Right atrium auricular region (tissue), 2 donors: ENCODE measurements around the gene TLE7. TPM values are rescaled to one million over a fixed set of nuclear protein-coding genes. Genes with fewer than 3 reads are reported as not detected.

ENCODE experiments used
- DNase-seq: peaks from one replicate; pipeline ENCODE4 v3.0.0-alpha.2; 2019; ENCODE audit warnings: low spot score
- H3K27ac ChIP-seq, 2 donors: fragments of 200-600 bp; sonication (generic); 1 replicate in 1 of 2; 2 replicates in 1 of 2; pipeline ENCODE4 v1.5.1; 2016 to 2019
- H3K27me3 ChIP-seq, 2 donors: fragments of 200-600 bp; sonication (generic); one replicate each; pipeline versions ENCODE4 v1.5.1 to v1.6.0; 2017 to 2019
- H3K36me3 ChIP-seq: fragments of 200-600 bp; sonication (generic); one replicate; pipeline ENCODE4 v1.5.1; 2016
- H3K4me1 ChIP-seq, 2 donors: fragments of 200-600 bp; sonication (generic); one replicate each; pipeline versions ENCODE4 v1.5.1 to v1.6.0; 2017 to 2019
- H3K4me3 ChIP-seq, 2 donors: fragments of 200-600 bp; sonication (generic); 1 replicate in 1 of 2; 2 replicates in 1 of 2; pipeline ENCODE4 v1.5.1; 2017 to 2019; ENCODE audit warnings: mild to moderate bottlenecking in 1 of 2, moderate library complexity in 1 of 2
- H3K9me3 ChIP-seq, 2 donors: fragments of 200-600 bp; sonication (generic); one replicate each; pipeline ENCODE4 v1.5.1; 2019
- total RNA-seq, 2 donors: library from RNA; depleted of rRNA; stranded (reverse); fragments of >200 nt; gene quantifications; one replicate each; pipeline ENCODE4 v1.1.0, GENCODE V29; 2016
- TF ChIP-seq, protein P1 (sequence below), 2 donors: fragments of 200-600 bp; sonication (generic); IDR thresholded peaks; one replicate each; pipeline ENCODE4 v1.5.1; 2019; ENCODE audit warnings: antibody characterized with exemption in 2 of 2

Gene TLE7
- total RNA-seq, 2 donors from 2014 or later: not detected

DNA sequence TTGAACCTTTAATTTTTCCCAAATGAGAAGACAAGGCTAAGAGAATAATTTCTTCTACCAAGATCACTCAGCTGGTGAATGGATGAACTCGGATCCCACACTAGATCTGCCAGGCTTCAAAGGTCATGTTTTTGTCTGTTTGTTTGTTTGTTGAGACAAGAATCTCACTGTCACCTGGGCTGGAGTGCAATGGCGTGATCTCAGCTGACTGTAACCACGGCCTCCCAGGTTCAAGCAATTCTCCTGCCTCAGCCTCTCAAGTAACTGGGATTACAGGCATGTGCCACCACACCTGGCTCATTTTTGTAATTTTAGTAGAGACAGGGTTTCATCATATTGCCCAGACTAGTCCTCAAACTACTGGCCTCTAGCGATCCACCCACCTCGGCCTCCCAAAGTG lies 40.7 kb upstream of the TLE7 start:
- no peak overlapping the region for H3K4me3 ChIP-seq
- TF ChIP-seq, protein P1, sequence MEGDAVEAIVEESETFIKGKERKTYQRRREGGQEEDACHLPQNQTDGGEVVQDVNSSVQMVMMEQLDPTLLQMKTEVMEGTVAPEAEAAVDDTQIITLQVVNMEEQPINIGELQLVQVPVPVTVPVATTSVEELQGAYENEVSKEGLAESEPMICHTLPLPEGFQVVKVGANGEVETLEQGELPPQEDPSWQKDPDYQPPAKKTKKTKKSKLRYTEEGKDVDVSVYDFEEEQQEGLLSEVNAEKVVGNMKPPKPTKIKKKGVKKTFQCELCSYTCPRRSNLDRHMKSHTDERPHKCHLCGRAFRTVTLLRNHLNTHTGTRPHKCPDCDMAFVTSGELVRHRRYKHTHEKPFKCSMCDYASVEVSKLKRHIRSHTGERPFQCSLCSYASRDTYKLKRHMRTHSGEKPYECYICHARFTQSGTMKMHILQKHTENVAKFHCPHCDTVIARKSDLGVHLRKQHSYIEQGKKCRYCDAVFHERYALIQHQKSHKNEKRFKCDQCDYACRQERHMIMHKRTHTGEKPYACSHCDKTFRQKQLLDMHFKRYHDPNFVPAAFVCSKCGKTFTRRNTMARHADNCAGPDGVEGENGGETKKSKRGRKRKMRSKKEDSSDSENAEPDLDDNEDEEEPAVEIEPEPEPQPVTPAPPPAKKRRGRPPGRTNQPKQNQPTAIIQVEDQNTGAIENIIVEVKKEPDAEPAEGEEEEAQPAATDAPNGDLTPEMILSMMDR (IDR thresholded peaks at IDR 0.05): no peak
- no peak for DNase-seq

DNA sequence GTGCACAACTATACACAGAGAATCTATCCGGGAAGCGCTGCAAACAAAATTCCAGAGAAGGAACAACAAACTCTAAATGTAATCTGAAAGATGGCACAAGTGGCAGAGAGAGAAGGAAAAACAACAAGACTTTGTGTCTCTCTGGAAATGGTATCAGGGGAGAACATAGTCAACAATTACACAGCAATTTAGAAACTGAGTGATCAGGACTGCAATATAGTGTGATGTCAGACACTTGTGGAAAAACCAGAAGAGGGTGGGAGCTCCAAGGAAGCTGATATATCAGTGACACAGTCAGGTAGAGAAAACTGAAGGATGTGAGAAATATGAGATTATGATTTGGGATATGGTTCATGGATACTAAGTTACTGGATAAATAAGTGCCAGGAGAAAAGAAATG lies 39.1 kb upstream of the TLE7 start:
- TF ChIP-seq, protein P1 (IDR thresholded peaks at IDR 0.05): no peak
- Histone ChIP-seq H3K4me1 (peaks cover 0 to 11% of the 10 kb centered on the region in 2 donors), H3K9me3 (no peaks in the 10 kb centered on the region), H3K27ac (no peak overlapping the region), H3K36me3 (peaks cover 23% of the 10 kb centered on the region), H3K27me3 (no peaks in the 10 kb centered on the region), H3K4me3 (no peak overlapping the region)
- no peak for DNase-seq

More for the DNA sequence above, 40.7 kb upstream of the TLE7 start:
- H3K36me3 ChIP-seq: peaks cover 8% of the 10 kb centered on the region
- H3K27me3 ChIP-seq: no peaks in the 10 kb centered on the region
- H3K4me1 ChIP-seq: peaks cover 0 to 11% of the 10 kb centered on the region in 2 donors
- H3K27ac ChIP-seq: no peak overlapping the region
- no peaks in the 10 kb centered on the region for H3K9me3 ChIP-seq

DNA sequence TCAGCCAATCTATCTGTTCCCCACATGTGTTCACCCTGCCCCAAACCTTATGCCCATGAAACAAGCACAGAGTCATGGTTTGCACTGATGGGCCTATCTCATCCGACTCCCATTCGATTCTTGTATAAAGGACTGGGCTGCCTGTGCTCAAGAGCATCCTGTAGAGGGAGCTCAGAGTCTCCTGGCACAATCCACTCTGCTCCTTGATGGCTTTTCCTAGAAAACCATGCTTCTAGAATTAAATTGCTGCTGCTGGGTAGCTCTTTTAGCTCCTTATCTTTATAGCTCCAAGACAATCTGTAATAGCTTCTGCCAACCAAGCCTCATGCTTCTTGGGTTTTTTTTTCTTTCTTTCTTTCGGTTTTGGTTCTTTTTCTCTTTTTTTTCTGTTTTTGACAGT lies 37.6 kb upstream of the TLE7 start:
- no peaks in the 10 kb centered on the region for H3K27me3 ChIP-seq
- no peak overlapping the region for H3K4me3 ChIP-seq
- peaks cover 38% of the 10 kb centered on the region for H3K36me3 ChIP-seq
- DNase-seq: no peak
- H3K27ac ChIP-seq: no peak overlapping the region
- H3K9me3 ChIP-seq: no peaks in the 10 kb centered on the region
- TF ChIP-seq, protein P1 (IDR thresholded peaks at IDR 0.05): peak in 1 of 2 donors; percentile 22
- peaks cover 0 to 11% of the 10 kb centered on the region in 2 donors for H3K4me1 ChIP-seq

DNA sequence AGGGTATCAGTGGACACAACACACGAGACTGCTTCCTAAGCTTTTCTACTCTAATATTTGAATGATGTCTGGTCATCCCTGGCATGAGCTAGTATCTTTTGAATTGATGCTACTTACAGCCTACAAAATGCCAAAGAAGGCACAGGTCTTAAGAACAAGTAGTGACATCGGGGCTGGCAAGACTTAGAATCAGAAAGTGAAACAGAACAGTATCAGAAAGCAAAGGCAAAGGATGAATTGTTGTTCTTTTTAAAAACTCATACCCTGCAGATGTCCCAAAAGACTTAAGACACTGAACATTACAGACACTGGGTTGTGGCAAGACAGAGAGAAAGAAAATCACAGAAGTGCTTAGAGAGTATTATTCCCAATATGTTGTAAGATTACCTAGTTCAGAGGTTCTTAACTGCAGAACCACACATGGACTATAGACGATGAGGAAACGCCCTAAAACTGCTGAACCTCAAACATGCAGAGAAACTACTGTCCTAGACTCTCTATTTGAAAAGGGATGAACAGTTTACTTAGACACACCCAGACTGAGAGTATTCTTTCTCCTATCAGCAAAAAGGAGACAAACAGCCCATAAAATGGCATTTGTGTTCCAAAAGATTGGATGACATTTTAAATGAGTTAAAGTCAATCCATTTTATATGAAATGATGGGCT lies 34.7 kb upstream of the TLE7 start:
- no peak for DNase-seq
- H3K36me3 ChIP-seq: peaks cover 40% of the 10 kb centered on the region

DNA sequence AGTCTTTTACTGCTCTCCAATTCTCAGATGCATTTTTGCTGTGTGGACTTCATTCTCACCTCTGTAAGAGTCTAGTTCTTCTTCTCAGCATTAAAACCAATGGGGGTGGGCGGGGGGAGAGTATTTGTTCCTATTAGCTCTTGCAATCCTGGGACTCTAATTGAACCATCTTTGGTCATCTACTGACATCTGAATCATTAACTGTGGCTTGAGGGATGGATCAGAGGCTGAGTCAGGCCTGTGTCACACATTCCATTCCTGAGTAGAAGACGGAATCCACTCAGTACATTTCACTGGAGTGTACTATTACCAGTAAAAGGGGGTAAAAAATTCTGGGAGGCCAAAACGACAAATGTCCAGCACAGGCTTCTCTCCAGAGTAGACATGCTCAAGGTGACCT lies 33.0 kb upstream of the TLE7 start:
- Histone ChIP-seq H3K27me3 (no peaks in the 10 kb centered on the region), H3K4me1 (no peaks in the 10 kb centered on the region), H3K27ac (no peak overlapping the region), H3K4me3 (no peak overlapping the region), H3K9me3 (no peaks in the 10 kb centered on the region), H3K36me3 (peaks cover 40% of the 10 kb centered on the region)
- TF ChIP-seq, protein P1 (IDR thresholded peaks at IDR 0.05): no peak
- DNase-seq: no peak

More for the DNA sequence above, 34.7 kb upstream of the TLE7 start:
- no peaks in the 10 kb centered on the region for H3K27me3 ChIP-seq
- no peak overlapping the region for H3K4me3 ChIP-seq
- H3K4me1 ChIP-seq: no peaks in the 10 kb centered on the region
- H3K9me3 ChIP-seq: no peaks in the 10 kb centered on the region
- H3K27ac ChIP-seq: no peak overlapping the region
- TF ChIP-seq, protein P1 (IDR thresholded peaks at IDR 0.05): no peak

DNA sequence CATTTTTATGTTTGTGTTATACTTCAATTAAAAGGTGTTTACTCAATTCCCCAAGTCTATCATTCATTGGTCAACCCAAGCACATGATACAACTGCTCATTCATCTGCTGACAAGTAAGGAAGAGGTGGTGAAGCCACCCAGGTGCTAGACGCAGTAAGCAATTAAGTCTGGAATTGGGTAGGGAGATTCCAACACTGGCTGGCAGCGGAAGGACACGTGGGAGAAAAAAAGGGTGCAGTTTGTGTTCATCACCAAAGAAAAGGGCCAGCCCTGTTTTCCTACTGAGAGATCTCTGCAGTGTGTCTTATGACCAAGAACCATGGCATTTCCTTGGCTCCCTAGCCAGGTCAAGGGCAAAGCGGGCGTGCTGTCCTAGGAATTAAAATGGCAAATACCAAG lies 32.0 kb upstream of the TLE7 start:
- peaks cover 40% of the 10 kb centered on the region for H3K36me3 ChIP-seq
- DNase-seq: no peak

More for the DNA sequence above, 32.0 kb upstream of the TLE7 start:
- TF ChIP-seq, protein P1 (IDR thresholded peaks at IDR 0.05): no peak
- Histone ChIP-seq H3K27me3 (no peaks in the 10 kb centered on the region), H3K4me3 (no peak overlapping the region), H3K27ac (no peak overlapping the region), H3K4me1 (no peaks in the 10 kb centered on the region), H3K9me3 (no peaks in the 10 kb centered on the region)
